Measurements from ENCODE around the gene RB1. TPM values are rescaled to one million over a fixed set of nuclear protein-coding genes. Genes with fewer than 3 reads are reported as not detected.

Gene RB1
- total and polyA plus RNA-seq, 2 experiments from 2014 or later: 19.5 to 22.3 TPM

DNA sequence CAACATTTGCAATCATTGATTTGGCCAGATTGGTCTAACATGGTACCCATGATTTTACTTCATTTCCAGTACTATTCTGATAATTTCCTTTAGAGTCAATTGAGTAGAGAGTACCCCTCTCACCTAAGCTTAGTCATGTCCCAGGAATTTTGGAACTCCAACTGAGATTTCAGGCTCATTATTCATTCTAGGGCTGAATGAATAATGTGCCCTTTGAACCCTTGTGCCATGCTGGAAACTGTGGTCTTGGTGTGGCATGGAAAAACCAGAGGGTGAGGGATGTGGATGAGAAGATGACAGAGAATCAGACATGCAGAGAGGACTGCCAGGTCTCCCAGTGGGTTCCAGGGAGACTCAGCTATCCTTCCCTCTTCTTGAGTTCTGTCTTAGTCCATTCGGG lies 40.4 kb upstream of the RB1 start:
- H3K9me3 Mint-ChIP-seq: no peaks in the 10 kb centered on the region
- H3K27me3 ChIP-seq (ENCODE audit: insufficient read depth): no peaks in the 10 kb centered on the region
- no peak overlapping the region for H3K4me2 ChIP-seq
- TF ChIP-seq, protein P1, sequence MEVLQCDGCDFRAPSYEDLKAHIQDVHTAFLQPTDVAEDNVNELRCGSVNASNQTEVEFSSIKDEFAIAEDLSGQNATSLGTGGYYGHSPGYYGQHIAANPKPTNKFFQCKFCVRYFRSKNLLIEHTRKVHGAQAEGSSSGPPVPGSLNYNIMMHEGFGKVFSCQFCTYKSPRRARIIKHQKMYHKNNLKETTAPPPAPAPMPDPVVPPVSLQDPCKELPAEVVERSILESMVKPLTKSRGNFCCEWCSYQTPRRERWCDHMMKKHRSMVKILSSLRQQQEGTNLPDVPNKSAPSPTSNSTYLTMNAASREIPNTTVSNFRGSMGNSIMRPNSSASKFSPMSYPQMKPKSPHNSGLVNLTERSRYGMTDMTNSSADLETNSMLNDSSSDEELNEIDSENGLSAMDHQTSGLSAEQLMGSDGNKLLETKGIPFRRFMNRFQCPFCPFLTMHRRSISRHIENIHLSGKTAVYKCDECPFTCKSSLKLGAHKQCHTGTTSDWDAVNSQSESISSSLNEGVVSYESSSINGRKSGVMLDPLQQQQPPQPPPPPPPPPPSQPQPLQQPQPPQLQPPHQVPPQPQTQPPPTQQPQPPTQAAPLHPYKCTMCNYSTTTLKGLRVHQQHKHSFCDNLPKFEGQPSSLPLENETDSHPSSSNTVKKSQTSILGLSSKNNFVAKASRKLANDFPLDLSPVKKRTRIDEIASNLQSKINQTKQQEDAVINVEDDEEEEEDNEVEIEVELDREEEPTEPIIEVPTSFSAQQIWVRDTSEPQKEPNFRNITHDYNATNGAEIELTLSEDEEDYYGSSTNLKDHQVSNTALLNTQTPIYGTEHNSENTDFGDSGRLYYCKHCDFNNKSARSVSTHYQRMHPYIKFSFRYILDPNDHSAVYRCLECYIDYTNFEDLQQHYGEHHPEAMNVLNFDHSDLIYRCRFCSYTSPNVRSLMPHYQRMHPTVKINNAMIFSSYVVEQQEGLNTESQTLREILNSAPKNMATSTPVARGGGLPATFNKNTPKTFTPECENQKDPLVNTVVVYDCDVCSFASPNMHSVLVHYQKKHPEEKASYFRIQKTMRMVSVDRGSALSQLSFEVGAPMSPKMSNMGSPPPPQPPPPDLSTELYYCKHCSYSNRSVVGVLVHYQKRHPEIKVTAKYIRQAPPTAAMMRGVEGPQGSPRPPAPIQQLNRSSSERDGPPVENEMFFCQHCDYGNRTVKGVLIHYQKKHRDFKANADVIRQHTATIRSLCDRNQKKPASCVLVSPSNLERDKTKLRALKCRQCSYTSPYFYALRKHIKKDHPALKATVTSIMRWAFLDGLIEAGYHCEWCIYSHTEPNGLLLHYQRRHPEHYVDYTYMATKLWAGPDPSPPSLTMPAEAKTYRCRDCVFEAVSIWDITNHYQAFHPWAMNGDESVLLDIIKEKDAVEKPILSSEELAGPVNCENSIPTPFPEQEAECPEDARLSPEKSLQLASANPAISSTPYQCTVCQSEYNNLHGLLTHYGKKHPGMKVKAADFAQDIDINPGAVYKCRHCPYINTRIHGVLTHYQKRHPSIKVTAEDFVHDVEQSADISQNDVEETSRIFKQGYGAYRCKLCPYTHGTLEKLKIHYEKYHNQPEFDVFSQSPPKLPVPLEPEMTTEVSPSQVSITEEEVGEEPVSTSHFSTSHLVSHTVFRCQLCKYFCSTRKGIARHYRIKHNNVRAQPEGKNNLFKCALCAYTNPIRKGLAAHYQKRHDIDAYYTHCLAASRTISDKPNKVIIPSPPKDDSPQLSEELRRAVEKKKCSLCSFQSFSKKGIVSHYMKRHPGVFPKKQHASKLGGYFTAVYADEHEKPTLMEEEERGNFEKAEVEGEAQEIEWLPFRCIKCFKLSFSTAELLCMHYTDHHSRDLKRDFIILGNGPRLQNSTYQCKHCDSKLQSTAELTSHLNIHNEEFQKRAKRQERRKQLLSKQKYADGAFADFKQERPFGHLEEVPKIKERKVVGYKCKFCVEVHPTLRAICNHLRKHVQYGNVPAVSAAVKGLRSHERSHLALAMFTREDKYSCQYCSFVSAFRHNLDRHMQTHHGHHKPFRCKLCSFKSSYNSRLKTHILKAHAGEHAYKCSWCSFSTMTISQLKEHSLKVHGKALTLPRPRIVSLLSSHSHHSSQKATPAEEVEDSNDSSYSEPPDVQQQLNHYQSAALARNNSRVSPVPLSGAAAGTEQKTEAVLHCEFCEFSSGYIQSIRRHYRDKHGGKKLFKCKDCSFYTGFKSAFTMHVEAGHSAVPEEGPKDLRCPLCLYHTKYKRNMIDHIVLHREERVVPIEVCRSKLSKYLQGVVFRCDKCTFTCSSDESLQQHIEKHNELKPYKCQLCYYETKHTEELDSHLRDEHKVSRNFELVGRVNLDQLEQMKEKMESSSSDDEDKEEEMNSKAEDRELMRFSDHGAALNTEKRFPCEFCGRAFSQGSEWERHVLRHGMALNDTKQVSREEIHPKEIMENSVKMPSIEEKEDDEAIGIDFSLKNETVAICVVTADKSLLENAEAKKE (CRISPR knock-in tag; IDR thresholded peaks at IDR 0.05): no peak
- TF ChIP-seq STAT1 (IDR thresholded peaks at IDR 0.05; ENCODE audit: unreplicated experiment): no peak
- no peak for TF ChIP-seq EZH2phosphoT487 (IDR thresholded peaks at IDR 0.05; ENCODE audit: unreplicated experiment)
- no peak for TF ChIP-seq POLR2AphosphoS5 (IDR thresholded peaks at IDR 0.05; ENCODE audit: low read depth)
- TF ChIP-seq EZH2 (IDR thresholded peaks at IDR 0.05; ENCODE audit: low read depth, unreplicated experiment): no peak
- no peak for TF ChIP-seq ZNF114 (CRISPR knock-in tag; IDR thresholded peaks at IDR 0.05)
- TF ChIP-seq JUNB (IDR thresholded peaks at IDR 0.05; ENCODE audit: unreplicated experiment): no peak
- TF ChIP-seq ZNF331 (CRISPR knock-in tag; IDR thresholded peaks at IDR 0.05; ENCODE audit: low read depth): no peak
- TF ChIP-seq CREB1 (CRISPR knock-in tag; IDR thresholded peaks at IDR 0.05; ENCODE audit: low read depth): no peak
- TF ChIP-seq, protein P2, sequence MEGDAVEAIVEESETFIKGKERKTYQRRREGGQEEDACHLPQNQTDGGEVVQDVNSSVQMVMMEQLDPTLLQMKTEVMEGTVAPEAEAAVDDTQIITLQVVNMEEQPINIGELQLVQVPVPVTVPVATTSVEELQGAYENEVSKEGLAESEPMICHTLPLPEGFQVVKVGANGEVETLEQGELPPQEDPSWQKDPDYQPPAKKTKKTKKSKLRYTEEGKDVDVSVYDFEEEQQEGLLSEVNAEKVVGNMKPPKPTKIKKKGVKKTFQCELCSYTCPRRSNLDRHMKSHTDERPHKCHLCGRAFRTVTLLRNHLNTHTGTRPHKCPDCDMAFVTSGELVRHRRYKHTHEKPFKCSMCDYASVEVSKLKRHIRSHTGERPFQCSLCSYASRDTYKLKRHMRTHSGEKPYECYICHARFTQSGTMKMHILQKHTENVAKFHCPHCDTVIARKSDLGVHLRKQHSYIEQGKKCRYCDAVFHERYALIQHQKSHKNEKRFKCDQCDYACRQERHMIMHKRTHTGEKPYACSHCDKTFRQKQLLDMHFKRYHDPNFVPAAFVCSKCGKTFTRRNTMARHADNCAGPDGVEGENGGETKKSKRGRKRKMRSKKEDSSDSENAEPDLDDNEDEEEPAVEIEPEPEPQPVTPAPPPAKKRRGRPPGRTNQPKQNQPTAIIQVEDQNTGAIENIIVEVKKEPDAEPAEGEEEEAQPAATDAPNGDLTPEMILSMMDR (conservative IDR thresholded peaks at IDR 0.05; ENCODE audit: low read depth in 2 of 2): no peak
- no peak for TF ChIP-seq NANOG (IDR thresholded peaks at IDR 0.05; ENCODE audit: borderline replicate concordance)
- TF ChIP-seq ETS1 (IDR thresholded peaks at IDR 0.05): no peak
- TF ChIP-seq, protein P3, sequence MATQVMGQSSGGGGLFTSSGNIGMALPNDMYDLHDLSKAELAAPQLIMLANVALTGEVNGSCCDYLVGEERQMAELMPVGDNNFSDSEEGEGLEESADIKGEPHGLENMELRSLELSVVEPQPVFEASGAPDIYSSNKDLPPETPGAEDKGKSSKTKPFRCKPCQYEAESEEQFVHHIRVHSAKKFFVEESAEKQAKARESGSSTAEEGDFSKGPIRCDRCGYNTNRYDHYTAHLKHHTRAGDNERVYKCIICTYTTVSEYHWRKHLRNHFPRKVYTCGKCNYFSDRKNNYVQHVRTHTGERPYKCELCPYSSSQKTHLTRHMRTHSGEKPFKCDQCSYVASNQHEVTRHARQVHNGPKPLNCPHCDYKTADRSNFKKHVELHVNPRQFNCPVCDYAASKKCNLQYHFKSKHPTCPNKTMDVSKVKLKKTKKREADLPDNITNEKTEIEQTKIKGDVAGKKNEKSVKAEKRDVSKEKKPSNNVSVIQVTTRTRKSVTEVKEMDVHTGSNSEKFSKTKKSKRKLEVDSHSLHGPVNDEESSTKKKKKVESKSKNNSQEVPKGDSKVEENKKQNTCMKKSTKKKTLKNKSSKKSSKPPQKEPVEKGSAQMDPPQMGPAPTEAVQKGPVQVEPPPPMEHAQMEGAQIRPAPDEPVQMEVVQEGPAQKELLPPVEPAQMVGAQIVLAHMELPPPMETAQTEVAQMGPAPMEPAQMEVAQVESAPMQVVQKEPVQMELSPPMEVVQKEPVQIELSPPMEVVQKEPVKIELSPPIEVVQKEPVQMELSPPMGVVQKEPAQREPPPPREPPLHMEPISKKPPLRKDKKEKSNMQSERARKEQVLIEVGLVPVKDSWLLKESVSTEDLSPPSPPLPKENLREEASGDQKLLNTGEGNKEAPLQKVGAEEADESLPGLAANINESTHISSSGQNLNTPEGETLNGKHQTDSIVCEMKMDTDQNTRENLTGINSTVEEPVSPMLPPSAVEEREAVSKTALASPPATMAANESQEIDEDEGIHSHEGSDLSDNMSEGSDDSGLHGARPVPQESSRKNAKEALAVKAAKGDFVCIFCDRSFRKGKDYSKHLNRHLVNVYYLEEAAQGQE (IDR thresholded peaks at IDR 0.05; ENCODE audit: unreplicated experiment): no peak
- H3K4me3 ChIP-seq: no peak overlapping the region
- peaks cover 40% of the 10 kb centered on the region for H3K36me3 Mint-ChIP-seq (ENCODE audit: low read depth)
- H4K20me1 ChIP-seq (replicated peaks; ENCODE audit: insufficient read depth): no peaks in the 10 kb centered on the region
- no peak overlapping the region for H3K27ac Mint-ChIP-seq
- H3K27ac ChIP-seq (ENCODE audit: low read depth): no peak overlapping the region
- no peak for DNase-seq (ENCODE audit: low spot score)
- H3K9me2 ChIP-seq (ENCODE audit: insufficient read depth): no peaks in the 10 kb centered on the region
- no peak for ATAC-seq
- H3K79me2 ChIP-seq (replicated peaks; ENCODE audit: insufficient read depth): no peaks in the 10 kb centered on the region
- H3F3A ChIP-seq (replicated peaks; ENCODE audit: low read depth): no peaks in the 10 kb centered on the region
- peaks cover 11% of the 10 kb centered on the region; the same call in 1 of the 2 replicates for H3K36me3 ChIP-seq (ENCODE audit: insufficient read depth)
- H3K4me1 Mint-ChIP-seq: peaks cover 27% of the 10 kb centered on the region
- no peak overlapping the region for H3K4me3 Mint-ChIP-seq
- peaks cover 6% of the 10 kb centered on the region; the same call in 1 of the 2 replicates for H3K4me1 ChIP-seq (ENCODE audit: insufficient read depth)
- H2AFZ ChIP-seq: no peak overlapping the region
- peaks cover 4% of the 10 kb centered on the region for H3K27me3 Mint-ChIP-seq (ENCODE audit: insufficient read depth, low read depth, poor library complexity)

All from GM23338 (cell line).